ENCODE measurements around the gene MTUS2. TPM values are rescaled to one million over a fixed set of nuclear protein-coding genes. Genes with fewer than 3 reads are reported as not detected.

Gene MTUS2
- total and polyA plus RNA-seq, 7 experiments from 2014 or later, result 0.05 to 0.83 TPM; not detected in 5

DNA sequence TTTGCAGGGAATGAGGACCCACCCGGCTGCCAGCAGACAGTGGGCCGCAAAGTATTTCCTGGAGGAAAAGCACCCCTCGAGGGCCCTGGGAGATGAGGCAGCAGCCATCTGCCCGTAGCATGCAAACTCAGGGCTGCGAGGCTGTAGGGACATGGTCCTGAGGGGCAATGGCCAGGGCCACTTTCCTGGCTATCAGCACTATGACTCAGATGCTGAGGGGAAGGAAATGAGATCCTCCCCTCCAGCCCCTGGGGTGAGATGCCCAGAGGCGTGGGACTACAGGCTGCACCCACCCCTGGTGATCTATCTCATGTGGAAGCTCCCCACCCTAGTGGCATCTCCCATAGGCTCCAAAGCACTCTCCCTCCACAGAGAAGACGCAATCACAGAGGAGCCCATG lies 695.2 kb downstream of the MTUS2 start:
- H3K9me3 Mint-ChIP-seq, result no peaks in the 10 kb centered on the region
- peaks cover 0 to 2% (median 0%) of the 10 kb centered on the region in 7 donors for H3K4me1 Mint-ChIP-seq
- H3K27ac Mint-ChIP-seq, result no peak overlapping the region
- H3K4me1 ChIP-seq (ENCODE audit: control insufficient read depth in 2 of 2, insufficient read depth in 2 of 2, low read length in 2 of 2), result no peaks in the 10 kb centered on the region
- ATAC-seq (no peak), DNase-seq (no peak)
- ChIA-PET CTCF (no interaction called here), POLR2A (no interaction called here)
- H3K4me3 ChIP-seq (ENCODE audit: low read length), result no peak overlapping the region
- H3K27me3 Mint-ChIP-seq, result no peaks in the 10 kb centered on the region
- peaks cover 0 to 83% (median 9%) of the 10 kb centered on the region in 3 experiments for H3K36me3 ChIP-seq (ENCODE audit: control insufficient read depth in 2 of 3, insufficient read depth in 3 of 3, low read length in 3 of 3)
- intact Hi-C loops (cut with micrococcal nuclease), result no loop called here
- no peaks in the 10 kb centered on the region for H3K9me3 ChIP-seq (ENCODE audit: control insufficient read depth in 2 of 3, low read length in 3 of 3)
- H3K4me3 Mint-ChIP-seq, result no peak overlapping the region
- no peaks in the 10 kb centered on the region for H3K27me3 ChIP-seq (ENCODE audit: control insufficient read depth in 2 of 2, insufficient read depth in 2 of 2, low read length in 2 of 2)
- H3K36me3 Mint-ChIP-seq, result peaks cover 0 to 41% (median 11%) of the 10 kb centered on the region in 5 donors
- no peak overlapping the region for H3K27ac ChIP-seq (ENCODE audit: low read depth, low read length)

DNA sequence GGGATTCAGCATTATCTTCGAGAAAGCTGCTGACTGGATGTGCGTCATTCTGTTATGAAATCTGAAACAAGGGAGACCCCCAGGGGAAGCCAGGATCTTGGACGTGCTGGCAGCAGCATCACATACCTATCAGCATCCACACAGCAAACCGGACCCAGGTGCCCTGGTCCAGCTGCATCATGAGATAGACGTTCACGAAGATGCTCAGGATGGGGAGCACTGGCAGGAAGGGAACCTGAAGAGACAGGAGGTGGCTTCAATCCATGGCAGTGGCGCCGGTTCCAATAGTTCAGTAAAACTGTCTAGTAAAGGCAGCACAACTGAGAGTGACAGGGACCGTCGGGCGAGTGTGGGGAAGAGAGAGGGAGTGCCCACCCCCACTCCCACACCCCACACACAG lies 695.9 kb downstream of the MTUS2 start:
- Mint-ChIP-seq H3K27me3 (no peaks in the 10 kb centered on the region), H3K36me3 (peaks cover 0 to 47% (median 11%) of the 10 kb centered on the region in 5 donors), H3K4me3 (no peak overlapping the region), H3K9me3 (no peaks in the 10 kb centered on the region), H3K27ac (no peak overlapping the region), H3K4me1 (peaks cover 0 to 2% (median 0%) of the 10 kb centered on the region in 7 donors)
- CTCF ChIA-PET, result no interaction called here
- intact Hi-C loops (cut with micrococcal nuclease), result no loop called here
- POLR2A ChIA-PET, result no interaction called here
- no peak overlapping the region for H3K4me3 ChIP-seq (ENCODE audit: low read length)
- DNase-seq, result no peak
- peaks cover 0 to 85% (median 9%) of the 10 kb centered on the region in 3 experiments for H3K36me3 ChIP-seq (ENCODE audit: control insufficient read depth in 2 of 3, insufficient read depth in 3 of 3, low read length in 3 of 3)
- H3K27me3 ChIP-seq (ENCODE audit: control insufficient read depth in 2 of 2, insufficient read depth in 2 of 2, low read length in 2 of 2), result no peaks in the 10 kb centered on the region
- H3K27ac ChIP-seq (ENCODE audit: low read depth, low read length), result no peak overlapping the region
- H3K9me3 ChIP-seq (ENCODE audit: control insufficient read depth in 2 of 3, low read length in 3 of 3), result no peaks in the 10 kb centered on the region
- no peak for ATAC-seq
- no peaks in the 10 kb centered on the region for H3K4me1 ChIP-seq (ENCODE audit: control insufficient read depth in 2 of 2, insufficient read depth in 2 of 2, low read length in 2 of 2)

DNA sequence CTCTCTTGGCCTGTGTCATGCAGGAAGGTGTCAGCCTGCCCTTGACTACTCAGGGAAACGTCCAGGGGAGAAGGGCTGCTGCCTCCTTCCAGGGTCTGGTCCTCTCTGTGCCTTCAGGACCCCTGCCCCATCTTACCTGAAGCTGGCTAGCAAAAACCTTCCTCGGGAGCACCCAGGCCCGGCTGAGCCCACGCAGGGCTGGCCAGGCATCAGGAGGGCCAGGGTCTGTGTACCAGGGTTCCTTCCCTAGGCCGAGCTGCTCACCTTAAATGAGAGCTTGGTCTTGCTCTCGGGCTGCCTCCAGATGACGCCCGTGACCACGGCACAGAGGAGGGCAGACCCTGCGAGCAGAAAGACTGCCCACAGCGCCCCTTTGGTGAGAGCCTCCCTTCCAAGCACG lies 696.7 kb downstream of the MTUS2 start:
- ATAC-seq (no peak), DNase-seq (no peak)
- no peaks in the 10 kb centered on the region for H3K9me3 Mint-ChIP-seq
- no peak overlapping the region for H3K4me3 ChIP-seq (ENCODE audit: low read length)
- H3K27ac Mint-ChIP-seq, result no peak overlapping the region
- H3K36me3 ChIP-seq (ENCODE audit: control insufficient read depth in 2 of 3, insufficient read depth in 3 of 3, low read length in 3 of 3), result peaks cover 0 to 93% (median 9%) of the 10 kb centered on the region in 3 experiments
- POLR2A ChIA-PET, result no interaction called here
- H3K27me3 Mint-ChIP-seq, result no peaks in the 10 kb centered on the region
- no peaks in the 10 kb centered on the region for H3K27me3 ChIP-seq (ENCODE audit: control insufficient read depth in 2 of 2, insufficient read depth in 2 of 2, low read length in 2 of 2)
- no peak overlapping the region for H3K27ac ChIP-seq (ENCODE audit: low read depth, low read length)
- H3K36me3 Mint-ChIP-seq, result peaks cover 4 to 52% (median 11%) of the 10 kb centered on the region in 5 donors
- CTCF ChIA-PET, result interaction anchor here (0.6 kb wide), 1 partner anchor 8 kb away, joined by 3 read pairs; no protein-coding TSS in a partner anchor
- no peaks in the 10 kb centered on the region for H3K9me3 ChIP-seq (ENCODE audit: control insufficient read depth in 2 of 3, low read length in 3 of 3)
- peaks cover 0 to 2% (median 0%) of the 10 kb centered on the region in 7 donors for H3K4me1 Mint-ChIP-seq
- no peak overlapping the region for H3K4me3 Mint-ChIP-seq
- intact Hi-C loops (cut with micrococcal nuclease), result no loop called here
- no peaks in the 10 kb centered on the region for H3K4me1 ChIP-seq (ENCODE audit: control insufficient read depth in 2 of 2, insufficient read depth in 2 of 2, low read length in 2 of 2)

DNA sequence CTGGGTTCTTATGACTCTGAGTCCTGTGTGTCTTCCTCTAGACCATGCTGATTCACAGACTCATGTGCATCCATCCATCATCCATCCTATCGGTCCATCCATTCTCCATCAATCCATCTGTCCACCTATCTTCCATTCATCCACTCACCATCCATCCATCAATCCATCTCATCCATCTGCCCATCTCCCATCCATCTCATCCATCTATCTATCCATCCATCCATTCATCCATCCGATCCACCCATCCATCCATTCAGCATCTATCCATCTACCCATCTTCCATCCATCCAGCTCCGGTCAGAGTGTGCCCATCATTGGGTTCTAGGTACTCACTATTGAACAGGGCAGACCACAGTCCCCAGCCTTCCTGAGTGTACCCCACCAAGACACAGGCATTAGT lies 699.8 kb downstream of the MTUS2 start:
- H3K4me3 ChIP-seq (ENCODE audit: low read length), result no peak overlapping the region
- Mint-ChIP-seq H3K4me3 (no peak overlapping the region), H3K9me3 (no peaks in the 10 kb centered on the region), H3K4me1 (peaks cover 0 to 2% (median 0%) of the 10 kb centered on the region in 7 donors), H3K36me3 (peaks cover 6 to 67% (median 11%) of the 10 kb centered on the region in 5 donors), H3K27me3 (no peaks in the 10 kb centered on the region), H3K27ac (no peak overlapping the region)
- ChIA-PET CTCF (no interaction called here), POLR2A (no interaction called here)
- no peak overlapping the region for H3K27ac ChIP-seq (ENCODE audit: low read depth, low read length)
- H3K36me3 ChIP-seq (ENCODE audit: control insufficient read depth in 2 of 3, insufficient read depth in 3 of 3, low read length in 3 of 3), result peaks cover 0 to 94% (median 19%) of the 10 kb centered on the region in 3 experiments
- no peaks in the 10 kb centered on the region for H3K9me3 ChIP-seq (ENCODE audit: control insufficient read depth in 2 of 3, low read length in 3 of 3)
- DNase-seq (no peak), ATAC-seq (no peak)
- no peaks in the 10 kb centered on the region for H3K27me3 ChIP-seq (ENCODE audit: control insufficient read depth in 2 of 2, insufficient read depth in 2 of 2, low read length in 2 of 2)
- intact Hi-C loops (cut with micrococcal nuclease), result no loop called here
- no peaks in the 10 kb centered on the region for H3K4me1 ChIP-seq (ENCODE audit: control insufficient read depth in 2 of 2, insufficient read depth in 2 of 2, low read length in 2 of 2)

DNA sequence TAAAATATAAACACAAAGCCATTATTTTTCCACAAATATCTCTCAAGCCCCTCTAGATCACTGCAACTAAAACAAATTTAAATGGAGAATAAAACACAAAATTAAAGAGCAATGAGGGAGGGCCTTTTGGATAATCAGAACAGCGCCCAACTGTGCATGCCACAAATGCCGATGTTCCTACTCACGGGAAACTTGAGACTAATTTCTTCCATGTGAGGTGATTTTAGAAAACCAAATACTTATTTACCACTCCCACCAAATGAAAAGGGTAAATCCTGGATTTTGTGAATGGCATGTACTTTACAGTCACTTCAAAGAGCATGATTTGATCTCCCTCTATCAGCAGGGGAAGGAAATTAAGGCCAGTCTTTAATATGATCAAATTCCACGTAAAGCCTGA lies 700.5 kb downstream of the MTUS2 start:
- no peak overlapping the region for H3K27ac Mint-ChIP-seq
- ATAC-seq (no peak), DNase-seq (no peak)
- POLR2A ChIA-PET, result no interaction called here
- no peak overlapping the region for H3K27ac ChIP-seq (ENCODE audit: low read depth, low read length)
- no peak overlapping the region for H3K4me3 Mint-ChIP-seq
- H3K27me3 Mint-ChIP-seq, result no peaks in the 10 kb centered on the region
- H3K36me3 ChIP-seq (ENCODE audit: control insufficient read depth in 2 of 3, insufficient read depth in 3 of 3, low read length in 3 of 3), result peaks cover 0 to 91% (median 19%) of the 10 kb centered on the region in 3 experiments
- peaks cover 6 to 65% (median 11%) of the 10 kb centered on the region in 5 donors for H3K36me3 Mint-ChIP-seq
- no peak overlapping the region for H3K4me3 ChIP-seq (ENCODE audit: low read length)
- no peaks in the 10 kb centered on the region for H3K9me3 Mint-ChIP-seq
- H3K4me1 Mint-ChIP-seq, result peaks cover 0 to 2% (median 0%) of the 10 kb centered on the region in 7 donors
- intact Hi-C loops (cut with micrococcal nuclease), result no loop called here
- H3K4me1 ChIP-seq (ENCODE audit: control insufficient read depth in 2 of 2, insufficient read depth in 2 of 2, low read length in 2 of 2), result no peaks in the 10 kb centered on the region
- H3K27me3 ChIP-seq (ENCODE audit: control insufficient read depth in 2 of 2, insufficient read depth in 2 of 2, low read length in 2 of 2), result no peaks in the 10 kb centered on the region
- CTCF ChIA-PET, result interaction anchor here (0.6 kb wide), 1 partner anchor 405 kb away, joined by 3 read pairs; no protein-coding TSS in a partner anchor
- H3K9me3 ChIP-seq (ENCODE audit: control insufficient read depth in 2 of 3, low read length in 3 of 3), result no peaks in the 10 kb centered on the region

DNA sequence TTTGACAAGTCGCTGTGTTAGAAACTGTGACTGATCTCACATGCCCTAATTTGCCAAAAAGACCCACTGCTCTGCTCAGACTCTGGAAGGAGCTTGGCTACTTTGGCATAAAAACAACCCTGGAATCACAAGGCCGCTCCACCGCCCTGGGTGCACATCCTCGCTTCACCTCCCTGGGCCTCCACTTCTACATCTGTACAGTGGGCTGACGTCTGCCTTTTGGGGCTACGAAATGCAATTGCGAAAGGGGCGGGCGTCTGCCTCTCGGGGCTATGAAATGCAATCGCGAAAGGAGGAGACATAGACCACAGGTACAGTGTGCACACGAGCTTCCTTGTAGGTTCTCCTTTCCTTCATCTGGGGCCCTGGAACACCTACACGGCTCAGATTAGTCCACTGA lies 701.2 kb downstream of the MTUS2 start:
- H3K4me1 ChIP-seq (ENCODE audit: control insufficient read depth in 2 of 2, insufficient read depth in 2 of 2, low read length in 2 of 2), result no peaks in the 10 kb centered on the region
- no peak overlapping the region for H3K27ac ChIP-seq (ENCODE audit: low read depth, low read length)
- H3K27me3 ChIP-seq (ENCODE audit: control insufficient read depth in 2 of 2, insufficient read depth in 2 of 2, low read length in 2 of 2), result no peaks in the 10 kb centered on the region
- no peak for ATAC-seq
- H3K36me3 ChIP-seq (ENCODE audit: control insufficient read depth in 2 of 3, insufficient read depth in 3 of 3, low read length in 3 of 3), result peaks cover 0 to 84% (median 19%) of the 10 kb centered on the region in 3 experiments
- no peak overlapping the region for H3K4me3 ChIP-seq (ENCODE audit: low read length)
- no peaks in the 10 kb centered on the region for H3K9me3 ChIP-seq (ENCODE audit: control insufficient read depth in 2 of 3, low read length in 3 of 3)
- H3K27me3 Mint-ChIP-seq, result no peaks in the 10 kb centered on the region
- H3K36me3 Mint-ChIP-seq, result peaks cover 6 to 59% (median 11%) of the 10 kb centered on the region in 5 donors
- H3K27ac Mint-ChIP-seq, result no peak overlapping the region
- H3K4me3 Mint-ChIP-seq, result no peak overlapping the region
- DNase-seq, result no peak
- H3K4me1 Mint-ChIP-seq, result peaks cover 0 to 2% (median 0%) of the 10 kb centered on the region in 7 donors
- intact Hi-C loops (cut with micrococcal nuclease), result no loop called here
- no peaks in the 10 kb centered on the region for H3K9me3 Mint-ChIP-seq
- CTCF ChIA-PET, result interaction anchor here (0.6 kb wide), 1 partner anchor 404 kb away, joined by 3 read pairs; no protein-coding TSS in a partner anchor
- POLR2A ChIA-PET, result no interaction called here

DNA sequence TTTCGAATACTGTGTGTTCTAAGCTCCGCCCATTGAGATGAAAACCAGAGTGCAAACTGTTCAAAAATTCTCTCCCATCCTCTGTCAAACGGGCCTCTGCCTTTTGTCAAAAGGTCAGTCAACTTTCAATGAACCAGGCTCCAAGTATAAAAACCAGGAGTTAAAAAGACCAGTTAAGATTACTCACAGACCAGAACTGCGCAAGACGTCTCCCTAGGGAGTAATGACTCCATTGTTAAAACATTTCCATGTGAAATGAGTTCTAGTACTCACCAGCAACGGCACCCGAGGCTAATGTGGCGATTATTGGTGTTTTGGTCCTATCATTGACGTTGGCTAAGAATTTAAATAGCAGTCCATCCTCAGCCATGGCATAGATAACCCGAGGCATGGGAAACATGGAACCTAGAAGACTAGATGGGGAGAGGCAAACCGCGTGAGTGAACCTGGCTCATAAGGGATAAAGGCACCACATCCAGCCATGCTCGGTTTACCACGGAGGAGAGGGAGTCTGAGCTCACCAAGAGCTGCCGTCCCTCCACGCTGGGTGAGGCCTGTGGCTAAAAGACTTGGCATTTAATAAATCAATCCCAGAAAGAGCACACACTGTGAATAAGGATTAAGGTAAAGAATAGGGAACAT lies 702.0 kb downstream of the MTUS2 start:
- Histone ChIP-seq H3K27ac (ENCODE audit: low read depth, low read length) (no peak overlapping the region), H3K9me3 (ENCODE audit: control insufficient read depth in 2 of 3, low read length in 3 of 3) (no peaks in the 10 kb centered on the region), H3K4me1 (ENCODE audit: control insufficient read depth in 2 of 2, insufficient read depth in 2 of 2, low read length in 2 of 2) (no peaks in the 10 kb centered on the region), H3K4me3 (ENCODE audit: low read length) (no peak overlapping the region), H3K36me3 (ENCODE audit: control insufficient read depth in 2 of 3, insufficient read depth in 3 of 3, low read length in 3 of 3) (peaks cover 0 to 78% (median 18%) of the 10 kb centered on the region in 3 experiments), H3K27me3 (ENCODE audit: control insufficient read depth in 2 of 2, insufficient read depth in 2 of 2, low read length in 2 of 2) (no peaks in the 10 kb centered on the region)
- H3K27ac Mint-ChIP-seq, result no peak overlapping the region
- DNase-seq (no peak), ATAC-seq (no peak)
- no peaks in the 10 kb centered on the region for H3K9me3 Mint-ChIP-seq
- H3K36me3 Mint-ChIP-seq, result peaks cover 6 to 60% (median 14%) of the 10 kb centered on the region in 5 donors
- peaks cover 0 to 2% (median 0%) of the 10 kb centered on the region in 7 donors for H3K4me1 Mint-ChIP-seq
- intact Hi-C loops (cut with micrococcal nuclease), result no loop called here
- ChIA-PET CTCF (no interaction called here), POLR2A (no interaction called here)
- H3K27me3 Mint-ChIP-seq, result no peaks in the 10 kb centered on the region
- no peak overlapping the region for H3K4me3 Mint-ChIP-seq
